Stomach (tissue), 4 donors: ENCODE results near the gene ITGB2.

Experiments used
- EP300 ChIP-seq: sonication (generic); formaldehyde crosslinking; IDR thresholded peaks from one replicate; pipeline ENCODE4 v1.6.1; 2017; ENCODE audit warnings: antibody characterized with exemption
- TF ChIP-seq, protein P1 (sequence below), 7 experiments: fragments of 450-650 bp in 4 of 7; fragments of 200-600 bp in 3 of 7; sonication (generic) in 3 of 7; IDR thresholded peaks; one replicate each; pipeline ENCODE4 v1.5.1; 2016 to 2019; ENCODE audit warnings: antibody characterized with exemption in 7 of 7, control low read depth in 2 of 7, mild to moderate bottlenecking in 1 of 7

DNA sequence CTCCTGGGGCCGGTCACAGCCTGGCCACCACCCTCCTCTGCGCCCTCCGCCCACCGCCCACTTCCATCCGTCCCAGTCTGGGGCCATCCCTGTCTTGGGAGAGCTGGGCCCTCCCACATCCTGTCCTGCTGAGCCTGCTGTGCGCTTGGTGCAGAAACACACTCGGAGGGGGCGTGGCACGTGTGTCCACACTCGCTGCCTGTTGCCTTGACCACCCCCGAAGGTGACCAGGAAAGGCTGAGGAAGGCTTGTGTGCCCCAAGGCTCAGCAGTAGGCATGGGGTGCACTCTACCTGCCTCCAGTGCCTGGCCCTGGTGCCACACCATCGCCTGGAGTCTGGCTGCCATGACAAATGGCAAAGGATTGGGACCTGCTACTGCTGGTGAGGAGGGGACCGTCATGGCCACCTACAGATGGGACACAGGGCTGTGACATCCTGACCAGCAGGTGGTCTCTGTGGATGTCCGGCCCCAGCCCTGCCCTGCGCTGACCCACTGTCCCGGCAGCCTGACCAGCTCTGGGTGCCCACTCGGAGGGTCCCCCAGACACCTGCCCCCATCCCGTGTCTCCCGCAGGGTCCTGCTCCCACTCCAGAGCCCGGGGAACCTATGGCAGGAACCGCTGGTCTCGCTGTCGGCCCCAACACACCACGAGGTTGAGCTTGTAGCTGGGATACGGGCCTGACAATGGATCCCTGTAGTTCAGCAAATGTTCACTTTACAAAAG lies 24.0 kb downstream of the ITGB2 start:
- no peak for TF ChIP-seq EP300
- TF ChIP-seq, protein P1, sequence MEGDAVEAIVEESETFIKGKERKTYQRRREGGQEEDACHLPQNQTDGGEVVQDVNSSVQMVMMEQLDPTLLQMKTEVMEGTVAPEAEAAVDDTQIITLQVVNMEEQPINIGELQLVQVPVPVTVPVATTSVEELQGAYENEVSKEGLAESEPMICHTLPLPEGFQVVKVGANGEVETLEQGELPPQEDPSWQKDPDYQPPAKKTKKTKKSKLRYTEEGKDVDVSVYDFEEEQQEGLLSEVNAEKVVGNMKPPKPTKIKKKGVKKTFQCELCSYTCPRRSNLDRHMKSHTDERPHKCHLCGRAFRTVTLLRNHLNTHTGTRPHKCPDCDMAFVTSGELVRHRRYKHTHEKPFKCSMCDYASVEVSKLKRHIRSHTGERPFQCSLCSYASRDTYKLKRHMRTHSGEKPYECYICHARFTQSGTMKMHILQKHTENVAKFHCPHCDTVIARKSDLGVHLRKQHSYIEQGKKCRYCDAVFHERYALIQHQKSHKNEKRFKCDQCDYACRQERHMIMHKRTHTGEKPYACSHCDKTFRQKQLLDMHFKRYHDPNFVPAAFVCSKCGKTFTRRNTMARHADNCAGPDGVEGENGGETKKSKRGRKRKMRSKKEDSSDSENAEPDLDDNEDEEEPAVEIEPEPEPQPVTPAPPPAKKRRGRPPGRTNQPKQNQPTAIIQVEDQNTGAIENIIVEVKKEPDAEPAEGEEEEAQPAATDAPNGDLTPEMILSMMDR (IDR thresholded peaks at IDR 0.05), result no peak
